Measurements from ENCODE around the gene OGFRL1. TPM values are rescaled to one million over a fixed set of nuclear protein-coding genes. Genes with fewer than 3 reads are reported as not detected.
A peak's percentile ranks its signal among the peaks of the same experiment; 100 is the strongest.

The OGFRL1 gene
- total and polyA plus RNA-seq, 4 donors, result 0.71 to 9.3 (median 3.3) TPM

GRCh38 chr6:71250099-71250602 is 38.5 kb upstream of the OGFRL1 start:
- H3K9me3 ChIP-seq (ENCODE audit: control insufficient read depth in 4 of 4, low read length in 3 of 4), result peaks cover 0 to 3% (median 0%) of the 10 kb centered on the region in 4 donors
- H3K4me1 ChIP-seq (ENCODE audit: control insufficient read depth in 4 of 4, insufficient read depth in 4 of 4, low read length in 3 of 4), result peaks cover 0 to 3% (median 0%) of the 10 kb centered on the region in 4 donors
- no peak for DNase-seq (ENCODE audit: low spot score)
- H3K9ac ChIP-seq (ENCODE audit: low read depth in 1 of 2, low read length in 2 of 2), result no peak overlapping the region
- no peak overlapping the region for H3K4me3 ChIP-seq (ENCODE audit: low read depth in 1 of 3, low read length in 3 of 3)
- H3K27me3 ChIP-seq (ENCODE audit: control insufficient read depth in 4 of 4, insufficient read depth in 4 of 4, low read length in 3 of 4), result no peaks in the 10 kb centered on the region
- no peak overlapping the region for H3K27ac ChIP-seq (ENCODE audit: low read depth in 1 of 2, low read length in 2 of 2)
- H3K36me3 ChIP-seq (ENCODE audit: control insufficient read depth in 4 of 4, insufficient read depth in 3 of 4, low read depth in 1 of 4, low read length in 3 of 4), result peaks cover 0 to 2% (median 0%) of the 10 kb centered on the region in 4 donors
- WGBS, result 55% methylated on average over 3 of the region's 3 CpGs
- TF ChIP-seq GABPA (IDR thresholded peaks at IDR 0.05 in 1 of 2, conservative IDR thresholded peaks at IDR 0.05 in 1 of 2), result peak; percentile 42 to 55
- no peak for TF ChIP-seq MAX (IDR thresholded peaks at IDR 0.05)
- no peak for TF ChIP-seq ATF3 (IDR thresholded peaks at IDR 0.05)
- no peak for TF ChIP-seq FOXA2 (IDR thresholded peaks at IDR 0.05)
- no peak for TF ChIP-seq NR2F2 (IDR thresholded peaks at IDR 0.05)
- TF ChIP-seq SP1 (IDR thresholded peaks at IDR 0.05), result no peak
- TF ChIP-seq RAD21 (IDR thresholded peaks at IDR 0.05), result peak in 1 of 2 donors; percentile 14
- no peak for TF ChIP-seq REST (IDR thresholded peaks at IDR 0.05)
- TF ChIP-seq RXRA (IDR thresholded peaks at IDR 0.05), result no peak
- no peak for TF ChIP-seq TAF1 (conservative IDR thresholded peaks at IDR 0.05)

GRCh38 chr6:71252410-71252809 is 36.2 kb upstream of the OGFRL1 start:
- TF ChIP-seq FOXA1 (IDR thresholded peaks at IDR 0.05) (no peak), TAF1 (conservative IDR thresholded peaks at IDR 0.05) (no peak)
- Histone ChIP-seq H3K27ac (ENCODE audit: low read depth in 1 of 2, low read length in 2 of 2) (no peak overlapping the region), H3K9me3 (ENCODE audit: control insufficient read depth in 4 of 4, low read length in 3 of 4) (no peaks in the 10 kb centered on the region), H3K4me1 (ENCODE audit: control insufficient read depth in 4 of 4, insufficient read depth in 4 of 4, low read length in 3 of 4) (peaks cover 0 to 3% (median 0%) of the 10 kb centered on the region in 4 donors), H3K36me3 (ENCODE audit: control insufficient read depth in 4 of 4, insufficient read depth in 3 of 4, low read depth in 1 of 4, low read length in 3 of 4) (no peaks in the 10 kb centered on the region), H3K4me3 (ENCODE audit: low read depth in 1 of 3, low read length in 3 of 3) (no peak overlapping the region), H3K27me3 (ENCODE audit: control insufficient read depth in 4 of 4, insufficient read depth in 4 of 4, low read length in 3 of 4) (no peaks in the 10 kb centered on the region), H3K9ac (ENCODE audit: low read depth in 1 of 2, low read length in 2 of 2) (no peak overlapping the region)
- no peak for DNase-seq (ENCODE audit: low spot score)

GRCh38 chr6:71252960-71253359 is 35.7 kb upstream of the OGFRL1 start:
- Histone ChIP-seq H3K4me3 (ENCODE audit: low read depth in 1 of 3, low read length in 3 of 3) (no peak overlapping the region), H3K27me3 (ENCODE audit: control insufficient read depth in 4 of 4, insufficient read depth in 4 of 4, low read length in 3 of 4) (no peaks in the 10 kb centered on the region), H3K27ac (ENCODE audit: low read depth in 1 of 2, low read length in 2 of 2) (no peak overlapping the region), H3K36me3 (ENCODE audit: control insufficient read depth in 4 of 4, insufficient read depth in 3 of 4, low read depth in 1 of 4, low read length in 3 of 4) (no peaks in the 10 kb centered on the region), H3K9me3 (ENCODE audit: control insufficient read depth in 4 of 4, low read length in 3 of 4) (no peaks in the 10 kb centered on the region), H3K9ac (ENCODE audit: low read depth in 1 of 2, low read length in 2 of 2) (no peak overlapping the region), H3K4me1 (ENCODE audit: control insufficient read depth in 4 of 4, insufficient read depth in 4 of 4, low read length in 3 of 4) (peaks cover 0 to 3% (median 0%) of the 10 kb centered on the region in 4 donors)
- TF ChIP-seq TAF1 (conservative IDR thresholded peaks at IDR 0.05) (no peak), CTCF (IDR thresholded peaks at IDR 0.05; ENCODE audit: low read depth, low read length, missing input control) (no peak), MAX (IDR thresholded peaks at IDR 0.05) (no peak), JUND (IDR thresholded peaks at IDR 0.05) (no peak)
- WGBS, result 55% methylated on average over 5 of the region's 5 CpGs
- no peak for DNase-seq (ENCODE audit: low spot score)

Data from liver (tissue), 9 donors.